ENCODE measurements around the gene FZD10.

The FZD10 gene

DNA sequence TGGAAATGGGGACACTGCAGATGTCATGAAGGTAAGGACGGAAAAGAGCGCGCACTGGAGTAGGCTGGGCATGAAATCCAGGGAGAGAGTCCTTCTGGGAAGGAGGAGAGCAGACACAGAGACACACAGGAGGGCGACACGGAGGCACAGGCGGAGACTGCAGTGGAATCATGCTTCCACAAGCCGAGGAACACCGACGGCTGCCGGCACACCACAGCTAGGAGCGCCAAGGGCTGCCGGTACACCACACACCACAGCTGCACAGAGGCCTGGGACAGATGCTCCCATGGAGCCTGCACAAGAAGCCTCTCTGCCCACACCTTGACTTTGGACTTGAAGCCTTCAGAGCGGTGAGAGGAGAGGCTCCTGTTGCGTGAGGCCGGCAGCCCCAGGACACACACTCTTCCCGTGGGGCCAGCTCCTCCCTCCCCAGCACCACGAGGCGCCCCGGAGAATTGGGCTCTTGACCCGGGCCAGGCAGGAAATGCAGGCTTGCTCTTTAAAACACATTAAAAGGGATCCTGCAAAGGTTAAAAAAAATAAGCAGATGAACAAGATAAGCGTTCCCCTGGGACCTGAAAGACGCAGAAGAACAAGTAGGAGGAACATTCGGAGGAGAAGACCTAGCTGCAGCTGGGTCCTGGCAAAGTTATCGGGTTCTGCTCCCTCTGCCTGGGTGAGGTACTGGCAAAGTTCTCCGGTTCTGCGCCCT lies 28.3 kb upstream of the FZD10 start:
- TF ChIP-seq TCF4 (CRISPR knock-in tag; IDR thresholded peaks at IDR 0.05; ENCODE audit: borderline replicate concordance), result no peak
- no peak for TF ChIP-seq ZNF70 (CRISPR knock-in tag; IDR thresholded peaks at IDR 0.05)
- no peak for TF ChIP-seq RARB (CRISPR knock-in tag; IDR thresholded peaks at IDR 0.05)
- TF ChIP-seq, protein P1, sequence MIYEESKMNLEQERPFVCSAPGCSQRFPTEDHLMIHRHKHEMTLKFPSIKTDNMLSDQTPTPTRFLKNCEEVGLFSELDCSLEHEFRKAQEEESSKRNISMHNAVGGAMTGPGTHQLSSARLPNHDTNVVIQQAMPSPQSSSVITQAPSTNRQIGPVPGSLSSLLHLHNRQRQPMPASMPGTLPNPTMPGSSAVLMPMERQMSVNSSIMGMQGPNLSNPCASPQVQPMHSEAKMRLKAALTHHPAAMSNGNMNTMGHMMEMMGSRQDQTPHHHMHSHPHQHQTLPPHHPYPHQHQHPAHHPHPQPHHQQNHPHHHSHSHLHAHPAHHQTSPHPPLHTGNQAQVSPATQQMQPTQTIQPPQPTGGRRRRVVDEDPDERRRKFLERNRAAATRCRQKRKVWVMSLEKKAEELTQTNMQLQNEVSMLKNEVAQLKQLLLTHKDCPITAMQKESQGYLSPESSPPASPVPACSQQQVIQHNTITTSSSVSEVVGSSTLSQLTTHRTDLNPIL (CRISPR knock-in tag; IDR thresholded peaks at IDR 0.05; ENCODE audit: low read depth), result no peak
- TF ChIP-seq, protein P2, sequence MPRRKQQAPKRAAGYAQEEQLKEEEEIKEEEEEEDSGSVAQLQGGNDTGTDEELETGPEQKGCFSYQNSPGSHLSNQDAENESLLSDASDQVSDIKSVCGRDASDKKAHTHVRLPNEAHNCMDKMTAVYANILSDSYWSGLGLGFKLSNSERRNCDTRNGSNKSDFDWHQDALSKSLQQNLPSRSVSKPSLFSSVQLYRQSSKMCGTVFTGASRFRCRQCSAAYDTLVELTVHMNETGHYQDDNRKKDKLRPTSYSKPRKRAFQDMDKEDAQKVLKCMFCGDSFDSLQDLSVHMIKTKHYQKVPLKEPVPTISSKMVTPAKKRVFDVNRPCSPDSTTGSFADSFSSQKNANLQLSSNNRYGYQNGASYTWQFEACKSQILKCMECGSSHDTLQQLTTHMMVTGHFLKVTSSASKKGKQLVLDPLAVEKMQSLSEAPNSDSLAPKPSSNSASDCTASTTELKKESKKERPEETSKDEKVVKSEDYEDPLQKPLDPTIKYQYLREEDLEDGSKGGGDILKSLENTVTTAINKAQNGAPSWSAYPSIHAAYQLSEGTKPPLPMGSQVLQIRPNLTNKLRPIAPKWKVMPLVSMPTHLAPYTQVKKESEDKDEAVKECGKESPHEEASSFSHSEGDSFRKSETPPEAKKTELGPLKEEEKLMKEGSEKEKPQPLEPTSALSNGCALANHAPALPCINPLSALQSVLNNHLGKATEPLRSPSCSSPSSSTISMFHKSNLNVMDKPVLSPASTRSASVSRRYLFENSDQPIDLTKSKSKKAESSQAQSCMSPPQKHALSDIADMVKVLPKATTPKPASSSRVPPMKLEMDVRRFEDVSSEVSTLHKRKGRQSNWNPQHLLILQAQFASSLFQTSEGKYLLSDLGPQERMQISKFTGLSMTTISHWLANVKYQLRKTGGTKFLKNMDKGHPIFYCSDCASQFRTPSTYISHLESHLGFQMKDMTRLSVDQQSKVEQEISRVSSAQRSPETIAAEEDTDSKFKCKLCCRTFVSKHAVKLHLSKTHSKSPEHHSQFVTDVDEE (CRISPR knock-in tag; IDR thresholded peaks at IDR 0.05), result no peak
- TF ChIP-seq ZNF8 (CRISPR knock-in tag; IDR thresholded peaks at IDR 0.05), result no peak
- TF ChIP-seq, protein P3, sequence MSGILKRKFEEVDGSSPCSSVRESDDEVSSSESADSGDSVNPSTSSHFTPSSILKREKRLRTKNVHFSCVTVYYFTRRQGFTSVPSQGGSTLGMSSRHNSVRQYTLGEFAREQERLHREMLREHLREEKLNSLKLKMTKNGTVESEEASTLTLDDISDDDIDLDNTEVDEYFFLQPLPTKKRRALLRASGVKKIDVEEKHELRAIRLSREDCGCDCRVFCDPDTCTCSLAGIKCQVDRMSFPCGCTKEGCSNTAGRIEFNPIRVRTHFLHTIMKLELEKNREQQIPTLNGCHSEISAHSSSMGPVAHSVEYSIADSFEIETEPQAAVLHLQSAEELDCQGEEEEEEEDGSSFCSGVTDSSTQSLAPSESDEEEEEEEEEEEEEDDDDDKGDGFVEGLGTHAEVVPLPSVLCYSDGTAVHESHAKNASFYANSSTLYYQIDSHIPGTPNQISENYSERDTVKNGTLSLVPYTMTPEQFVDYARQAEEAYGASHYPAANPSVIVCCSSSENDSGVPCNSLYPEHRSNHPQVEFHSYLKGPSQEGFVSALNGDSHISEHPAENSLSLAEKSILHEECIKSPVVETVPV (CRISPR knock-in tag; IDR thresholded peaks at IDR 0.05), result no peak
- no peak for TF ChIP-seq ZFP3 (CRISPR knock-in tag; IDR thresholded peaks at IDR 0.05)
- no peak for TF ChIP-seq SNAI2 (CRISPR knock-in tag; IDR thresholded peaks at IDR 0.05)
- TF ChIP-seq ZNF565 (CRISPR knock-in tag; conservative IDR thresholded peaks at IDR 0.05; ENCODE audit: low read depth), result no peak
- no peak for TF ChIP-seq ARNTL (CRISPR knock-in tag; IDR thresholded peaks at IDR 0.05; ENCODE audit: borderline replicate concordance, low read depth)
- TF ChIP-seq ZC3H10 (CRISPR knock-in tag; IDR thresholded peaks at IDR 0.05), result no peak
- TF ChIP-seq BACH2 (CRISPR knock-in tag; IDR thresholded peaks at IDR 0.05; ENCODE audit: borderline replicate concordance), result no peak
- no peak for TF ChIP-seq TOX (CRISPR knock-in tag; IDR thresholded peaks at IDR 0.05; ENCODE audit: borderline replicate concordance)
- TF ChIP-seq, protein P4, sequence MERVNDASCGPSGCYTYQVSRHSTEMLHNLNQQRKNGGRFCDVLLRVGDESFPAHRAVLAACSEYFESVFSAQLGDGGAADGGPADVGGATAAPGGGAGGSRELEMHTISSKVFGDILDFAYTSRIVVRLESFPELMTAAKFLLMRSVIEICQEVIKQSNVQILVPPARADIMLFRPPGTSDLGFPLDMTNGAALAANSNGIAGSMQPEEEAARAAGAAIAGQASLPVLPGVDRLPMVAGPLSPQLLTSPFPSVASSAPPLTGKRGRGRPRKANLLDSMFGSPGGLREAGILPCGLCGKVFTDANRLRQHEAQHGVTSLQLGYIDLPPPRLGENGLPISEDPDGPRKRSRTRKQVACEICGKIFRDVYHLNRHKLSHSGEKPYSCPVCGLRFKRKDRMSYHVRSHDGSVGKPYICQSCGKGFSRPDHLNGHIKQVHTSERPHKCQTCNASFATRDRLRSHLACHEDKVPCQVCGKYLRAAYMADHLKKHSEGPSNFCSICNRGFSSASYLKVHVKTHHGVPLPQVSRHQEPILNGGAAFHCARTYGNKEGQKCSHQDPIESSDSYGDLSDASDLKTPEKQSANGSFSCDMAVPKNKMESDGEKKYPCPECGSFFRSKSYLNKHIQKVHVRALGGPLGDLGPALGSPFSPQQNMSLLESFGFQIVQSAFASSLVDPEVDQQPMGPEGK (CRISPR knock-in tag; IDR thresholded peaks at IDR 0.05; ENCODE audit: borderline replicate concordance), result no peak
- no peak for TF ChIP-seq GLIS3 (CRISPR knock-in tag; IDR thresholded peaks at IDR 0.05)
- ATAC-seq, result no peak

DNA sequence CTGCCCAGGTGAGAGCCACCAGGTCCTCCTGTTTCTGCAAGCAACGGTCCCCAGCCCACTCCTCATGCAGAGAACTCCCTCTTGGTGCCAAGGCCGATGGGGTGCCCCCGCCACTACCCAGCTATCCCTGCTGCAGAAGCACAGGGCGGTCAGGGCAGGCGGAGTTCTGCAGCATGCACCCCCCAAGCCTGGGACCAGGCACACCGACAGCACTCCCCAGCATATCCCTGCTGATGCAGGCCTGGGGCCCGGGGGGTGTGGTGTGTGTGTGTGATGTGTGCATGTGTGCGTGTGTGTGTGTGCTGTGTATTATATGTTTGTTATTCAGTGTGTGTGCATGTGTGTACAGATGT lies 27.7 kb upstream of the FZD10 start:
- no peak for ATAC-seq
- TF ChIP-seq BACH2 (CRISPR knock-in tag; IDR thresholded peaks at IDR 0.05; ENCODE audit: borderline replicate concordance) (no peak), ISL1 (CRISPR knock-in tag; IDR thresholded peaks at IDR 0.05) (no peak), SNAI2 (CRISPR knock-in tag; IDR thresholded peaks at IDR 0.05) (no peak), RARB (CRISPR knock-in tag; IDR thresholded peaks at IDR 0.05) (no peak), ZNF8 (CRISPR knock-in tag; IDR thresholded peaks at IDR 0.05) (no peak), ZC3H10 (CRISPR knock-in tag; IDR thresholded peaks at IDR 0.05) (no peak), PPARA (CRISPR knock-in tag; IDR thresholded peaks at IDR 0.05; ENCODE audit: borderline replicate concordance) (no peak)

DNA sequence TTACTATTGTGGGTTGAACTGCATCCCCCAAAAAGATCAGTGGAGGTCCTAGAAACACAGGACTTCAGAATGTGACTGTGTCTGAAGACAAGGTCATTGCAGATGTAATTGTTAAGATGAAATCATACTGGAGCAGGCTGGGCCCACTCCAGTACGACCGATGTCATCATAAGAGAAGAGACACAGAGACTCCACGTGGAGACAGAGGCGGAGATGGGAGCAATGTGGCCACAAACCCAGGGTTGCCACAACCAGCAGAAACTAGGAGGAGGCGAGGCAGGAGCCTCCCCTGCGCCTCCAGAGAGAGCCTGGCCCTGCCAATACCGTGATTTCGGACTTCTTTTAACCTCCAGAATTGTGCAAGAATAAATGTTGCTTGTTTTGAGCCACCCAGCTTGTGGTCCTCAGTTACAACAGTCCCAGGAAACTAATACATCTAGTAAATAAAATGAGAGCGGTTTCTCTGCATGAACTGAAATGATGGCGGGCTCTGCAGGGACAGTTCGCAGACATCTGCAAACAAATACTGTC lies 25.7 kb upstream of the FZD10 start:
- no peak for TF ChIP-seq ZNF70 (CRISPR knock-in tag; IDR thresholded peaks at IDR 0.05)
- TF ChIP-seq, protein P1 (CRISPR knock-in tag; IDR thresholded peaks at IDR 0.05; ENCODE audit: low read depth), result no peak
- TF ChIP-seq ZNF565 (CRISPR knock-in tag; conservative IDR thresholded peaks at IDR 0.05; ENCODE audit: low read depth), result no peak
- TF ChIP-seq SNAI2 (CRISPR knock-in tag; IDR thresholded peaks at IDR 0.05), result no peak
- ATAC-seq, result no peak

Measured in SK-N-SH treated with all-trans-retinoic acid at 6 μM for 48 hours (cell line).